Adrenal gland (tissue), 5 donors: ENCODE data around the gene TIGD2.

Source experiments
- POLR2A ChIP-seq, 2 donors: fragments of 450-650 bp; IDR thresholded peaks; one replicate each; pipeline ENCODE4 v1.6.1; 2017; ENCODE audit warnings: antibody characterized with exemption in 2 of 2, mild to moderate bottlenecking in 2 of 2, moderate library complexity in 1 of 2
- TF ChIP-seq, protein P1 (sequence below), 6 experiments: fragments of 450-650 bp in 4 of 6; fragments of 200-600 bp in 2 of 6; sonication (generic) in 1 of 6; IDR thresholded peaks; 1 replicate in 5 of 6; 2 replicates in 1 of 6; pipeline versions ENCODE4 v1.5.1 to v1.8.0; 2016 to 2021; ENCODE audit warnings: antibody characterized with exemption in 6 of 6, mild to moderate bottlenecking in 2 of 6, moderate library complexity in 1 of 6
- donor health status: DM: no; HTN: no; CAD: no.

DNA sequence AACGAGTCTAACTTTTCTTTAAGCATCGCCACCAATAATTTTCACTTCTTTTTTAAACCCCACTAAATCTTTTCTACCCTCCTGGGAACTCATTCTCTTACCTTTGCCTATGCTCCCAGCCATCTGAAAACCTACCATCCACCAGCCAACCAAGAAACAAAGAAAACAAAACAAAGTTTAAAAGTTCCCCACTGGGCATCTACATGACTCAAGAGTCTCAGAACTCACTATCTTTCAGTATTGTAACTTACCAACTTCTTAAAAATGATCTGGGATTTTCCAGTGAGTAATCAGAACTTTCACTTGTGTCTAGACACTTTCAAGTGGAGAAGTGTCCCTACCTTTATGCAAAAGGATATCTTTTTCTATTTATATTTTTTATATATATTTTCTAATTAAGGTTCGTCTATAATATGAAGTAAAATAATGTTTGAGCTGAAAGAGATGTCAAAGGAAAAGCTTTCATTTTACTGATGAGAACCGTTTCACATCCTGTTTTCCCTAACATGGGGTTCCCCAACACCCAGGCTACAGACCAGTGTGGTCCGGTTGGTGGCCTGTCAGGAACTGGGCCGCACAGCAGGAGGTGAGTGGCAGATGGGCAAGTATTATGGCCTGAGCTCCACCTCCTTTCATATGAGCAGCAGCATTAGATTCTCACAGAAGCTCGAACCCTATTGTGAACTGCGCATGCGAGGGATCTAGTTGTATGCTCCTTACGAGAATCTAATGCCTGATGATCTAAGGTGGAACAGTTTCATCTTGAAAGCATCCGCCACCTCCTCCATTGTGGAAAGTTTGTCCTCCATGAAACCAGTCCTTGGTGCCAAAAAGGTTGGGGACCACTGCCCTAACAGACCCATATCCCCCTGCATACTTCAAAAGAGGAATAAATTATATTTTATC lies 9.8 kb upstream of the TIGD2 start:
- TF ChIP-seq, protein P1, sequence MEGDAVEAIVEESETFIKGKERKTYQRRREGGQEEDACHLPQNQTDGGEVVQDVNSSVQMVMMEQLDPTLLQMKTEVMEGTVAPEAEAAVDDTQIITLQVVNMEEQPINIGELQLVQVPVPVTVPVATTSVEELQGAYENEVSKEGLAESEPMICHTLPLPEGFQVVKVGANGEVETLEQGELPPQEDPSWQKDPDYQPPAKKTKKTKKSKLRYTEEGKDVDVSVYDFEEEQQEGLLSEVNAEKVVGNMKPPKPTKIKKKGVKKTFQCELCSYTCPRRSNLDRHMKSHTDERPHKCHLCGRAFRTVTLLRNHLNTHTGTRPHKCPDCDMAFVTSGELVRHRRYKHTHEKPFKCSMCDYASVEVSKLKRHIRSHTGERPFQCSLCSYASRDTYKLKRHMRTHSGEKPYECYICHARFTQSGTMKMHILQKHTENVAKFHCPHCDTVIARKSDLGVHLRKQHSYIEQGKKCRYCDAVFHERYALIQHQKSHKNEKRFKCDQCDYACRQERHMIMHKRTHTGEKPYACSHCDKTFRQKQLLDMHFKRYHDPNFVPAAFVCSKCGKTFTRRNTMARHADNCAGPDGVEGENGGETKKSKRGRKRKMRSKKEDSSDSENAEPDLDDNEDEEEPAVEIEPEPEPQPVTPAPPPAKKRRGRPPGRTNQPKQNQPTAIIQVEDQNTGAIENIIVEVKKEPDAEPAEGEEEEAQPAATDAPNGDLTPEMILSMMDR (IDR thresholded peaks at IDR 0.05) = no peak
- no peak for TF ChIP-seq POLR2A (IDR thresholded peaks at IDR 0.05)
